Chondrocyte (in vitro differentiated cells): ENCODE data around the gene KDM4B. TPM values are rescaled to one million over a fixed set of nuclear protein-coding genes. Genes with fewer than 3 reads are reported as not detected.

Source experiments
- DNase-seq: peaks from one replicate; pipeline ENCODE4 v3.0.0; 2021; ENCODE audit warnings: mixed read lengths, low spot score
- H3K27ac Mint-ChIP-seq: one replicate; pipeline ENCODE4 v1.8.0; 2021; ENCODE audit warnings: mild to moderate bottlenecking, moderate library complexity, mixed read lengths; ENCODE audit not compliant: unreplicated experiment
- H3K27me3 Mint-ChIP-seq: 2 replicates; pipeline ENCODE4 v1.8.0; 2021; ENCODE audit warnings: low read depth, mixed read lengths
- H3K36me3 Mint-ChIP-seq: 2 replicates; pipeline ENCODE4 v1.8.0; 2021; ENCODE audit warnings: low read depth, mixed read lengths
- H3K4me1 Mint-ChIP-seq: 2 replicates; pipeline ENCODE4 v1.8.0; 2021; ENCODE audit warnings: low read depth, mild to moderate bottlenecking, mixed read lengths
- H3K4me3 Mint-ChIP-seq: one replicate; pipeline ENCODE4 v1.8.0; 2021; ENCODE audit warnings: mild to moderate bottlenecking, moderate library complexity, mixed read lengths; ENCODE audit not compliant: unreplicated experiment
- H3K9me3 Mint-ChIP-seq: 2 replicates; pipeline ENCODE4 v1.8.0; 2021; ENCODE audit warnings: low read depth, mixed read lengths
- total RNA-seq: library from RNA; stranded (reverse); gene quantifications from 3 replicates; pipeline ENCODE4 v1.2.1, GENCODE V29; 2021
- TF ChIP-seq, protein P1 (sequence below): fragments of 200-600 bp; sonication (generic); IDR thresholded peaks from 2 replicates; pipeline ENCODE4 v1.5.0; 2021; ENCODE audit warnings: antibody characterized with exemption, mild to moderate bottlenecking, moderate library complexity

The KDM4B gene
- total RNA-seq, 1 donor from 2014 or later = 52.2 TPM

DNA sequence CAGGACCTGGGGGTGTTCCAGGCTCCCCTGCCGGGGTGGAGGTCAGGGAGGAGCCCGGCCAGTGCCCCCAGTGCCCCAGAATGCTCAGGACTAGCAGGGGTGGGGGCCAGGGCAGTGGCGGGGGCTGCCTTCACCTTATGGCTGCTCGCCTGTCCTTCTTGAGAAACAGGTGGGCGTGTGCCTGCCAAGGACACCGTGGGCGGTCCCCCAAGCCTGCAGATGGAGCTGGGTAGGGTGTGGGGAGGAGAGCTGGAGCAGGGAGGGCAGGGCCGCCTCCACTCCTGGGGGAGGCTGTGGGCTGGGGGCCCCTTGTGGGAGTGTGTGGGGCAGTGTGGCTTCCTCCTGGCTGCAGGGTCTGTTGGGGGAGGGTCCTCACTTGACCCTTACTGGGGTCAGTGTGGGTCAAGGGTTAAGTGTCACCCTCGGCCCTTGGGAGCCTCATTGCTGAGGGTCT, 160.1 kb downstream of the KDM4B start:
- Mint-ChIP-seq H3K36me3 (peaks cover 3% of the 10 kb centered on the region), H3K27ac (no peak overlapping the region), H3K4me3 (no peak overlapping the region), H3K9me3 (no peaks in the 10 kb centered on the region), H3K4me1 (peaks cover 38% of the 10 kb centered on the region), H3K27me3 (no peaks in the 10 kb centered on the region)
- no peak for DNase-seq
- TF ChIP-seq, protein P1, sequence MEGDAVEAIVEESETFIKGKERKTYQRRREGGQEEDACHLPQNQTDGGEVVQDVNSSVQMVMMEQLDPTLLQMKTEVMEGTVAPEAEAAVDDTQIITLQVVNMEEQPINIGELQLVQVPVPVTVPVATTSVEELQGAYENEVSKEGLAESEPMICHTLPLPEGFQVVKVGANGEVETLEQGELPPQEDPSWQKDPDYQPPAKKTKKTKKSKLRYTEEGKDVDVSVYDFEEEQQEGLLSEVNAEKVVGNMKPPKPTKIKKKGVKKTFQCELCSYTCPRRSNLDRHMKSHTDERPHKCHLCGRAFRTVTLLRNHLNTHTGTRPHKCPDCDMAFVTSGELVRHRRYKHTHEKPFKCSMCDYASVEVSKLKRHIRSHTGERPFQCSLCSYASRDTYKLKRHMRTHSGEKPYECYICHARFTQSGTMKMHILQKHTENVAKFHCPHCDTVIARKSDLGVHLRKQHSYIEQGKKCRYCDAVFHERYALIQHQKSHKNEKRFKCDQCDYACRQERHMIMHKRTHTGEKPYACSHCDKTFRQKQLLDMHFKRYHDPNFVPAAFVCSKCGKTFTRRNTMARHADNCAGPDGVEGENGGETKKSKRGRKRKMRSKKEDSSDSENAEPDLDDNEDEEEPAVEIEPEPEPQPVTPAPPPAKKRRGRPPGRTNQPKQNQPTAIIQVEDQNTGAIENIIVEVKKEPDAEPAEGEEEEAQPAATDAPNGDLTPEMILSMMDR = no peak

DNA sequence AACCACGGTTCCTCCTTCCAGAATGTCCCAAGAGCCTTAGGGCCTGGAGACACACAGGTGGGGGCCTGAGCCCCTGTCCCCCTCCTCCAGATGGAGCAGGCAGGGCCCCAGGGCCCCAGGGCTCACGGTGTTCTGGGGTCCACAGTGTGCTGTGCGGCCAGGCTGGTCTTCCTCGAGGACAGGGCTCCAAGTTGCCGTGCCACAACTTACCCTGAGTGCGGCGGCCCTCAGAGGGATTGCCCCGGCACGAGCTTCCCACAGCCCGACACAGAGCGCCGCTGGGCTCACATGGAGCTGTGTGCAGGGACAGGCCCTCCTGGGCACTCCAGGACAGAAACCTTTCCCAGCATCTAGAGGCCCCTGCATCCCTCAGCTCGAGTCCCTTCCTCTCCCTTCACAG, 160.8 kb downstream of the KDM4B start:
- no peak overlapping the region for H3K4me3 Mint-ChIP-seq
- H3K27me3 Mint-ChIP-seq = no peaks in the 10 kb centered on the region
- DNase-seq = no peak
- peak overlapping the region; percentile 37 for H3K27ac Mint-ChIP-seq
- peaks cover 38% of the 10 kb centered on the region for H3K4me1 Mint-ChIP-seq
- no peaks in the 10 kb centered on the region for H3K9me3 Mint-ChIP-seq
- TF ChIP-seq, protein P1 = no peak
- H3K36me3 Mint-ChIP-seq = peaks cover 6% of the 10 kb centered on the region

DNA sequence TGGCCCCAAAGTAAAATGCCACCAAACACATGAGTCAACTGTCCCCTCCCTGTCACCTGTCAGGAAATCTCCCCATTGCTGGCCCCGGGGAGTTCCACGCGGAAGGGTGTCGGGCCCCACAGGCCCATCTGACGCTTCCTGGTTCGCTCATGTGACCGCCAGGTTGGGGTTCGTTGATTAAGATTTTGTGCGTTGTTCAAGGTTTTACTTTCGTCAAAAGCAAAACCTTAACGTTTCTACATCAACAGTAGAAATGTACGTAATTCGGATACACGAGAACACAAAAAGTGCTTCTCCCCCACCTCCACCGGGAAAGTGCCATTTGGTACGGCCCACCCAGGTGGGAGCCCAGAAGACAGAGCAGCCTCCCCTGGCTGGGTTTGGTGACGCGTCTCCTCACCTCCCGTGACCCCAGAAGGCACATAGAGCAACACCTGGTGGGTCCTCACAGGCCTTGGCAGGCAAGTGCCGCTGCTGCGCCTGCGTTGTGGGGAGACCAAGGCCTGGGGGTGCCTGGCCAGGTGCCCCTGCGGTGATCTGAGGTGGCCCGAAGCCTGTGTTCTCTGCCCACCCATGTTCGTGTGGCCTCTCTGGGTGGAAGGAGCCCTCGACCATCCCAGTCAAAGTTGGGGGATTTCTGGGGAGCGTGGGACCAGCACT, 161.6 kb downstream of the KDM4B start:
- TF ChIP-seq, protein P1 = no peak
- H3K36me3 Mint-ChIP-seq = peaks cover 7% of the 10 kb centered on the region
- H3K27ac Mint-ChIP-seq = no peak overlapping the region
- no peak overlapping the region for H3K4me3 Mint-ChIP-seq
- no peak for DNase-seq
- H3K4me1 Mint-ChIP-seq = peaks cover 32% of the 10 kb centered on the region
- H3K9me3 Mint-ChIP-seq = no peaks in the 10 kb centered on the region
- no peaks in the 10 kb centered on the region for H3K27me3 Mint-ChIP-seq

DNA sequence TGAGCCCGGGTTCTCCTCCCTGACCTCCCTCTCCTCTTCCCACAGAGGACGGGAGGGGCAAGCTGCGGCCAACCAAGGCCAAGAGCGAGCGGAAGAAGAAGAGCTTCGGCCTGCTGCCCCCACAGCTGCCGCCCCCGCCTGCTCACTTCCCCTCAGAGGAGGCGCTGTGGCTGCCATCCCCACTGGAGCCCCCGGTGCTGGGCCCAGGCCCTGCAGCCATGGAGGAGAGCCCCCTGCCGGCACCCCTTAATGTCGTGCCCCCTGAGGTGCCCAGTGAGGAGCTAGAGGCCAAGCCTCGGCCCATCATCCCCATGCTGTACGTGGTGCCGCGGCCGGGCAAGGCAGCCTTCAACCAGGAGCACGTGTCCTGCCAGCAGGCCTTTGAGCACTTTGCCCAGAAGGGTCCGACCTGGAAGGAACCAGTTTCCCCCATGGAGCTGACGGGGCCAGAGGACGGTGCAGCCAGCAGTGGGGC, 162.2 kb downstream of the KDM4B start:
- Mint-ChIP-seq H3K4me3 (no peak overlapping the region), H3K9me3 (no peaks in the 10 kb centered on the region), H3K27ac (no peak overlapping the region), H3K4me1 (peaks cover 26% of the 10 kb centered on the region), H3K27me3 (no peaks in the 10 kb centered on the region), H3K36me3 (peaks cover 7% of the 10 kb centered on the region)
- DNase-seq = no peak
- TF ChIP-seq, protein P1 = no peak

DNA sequence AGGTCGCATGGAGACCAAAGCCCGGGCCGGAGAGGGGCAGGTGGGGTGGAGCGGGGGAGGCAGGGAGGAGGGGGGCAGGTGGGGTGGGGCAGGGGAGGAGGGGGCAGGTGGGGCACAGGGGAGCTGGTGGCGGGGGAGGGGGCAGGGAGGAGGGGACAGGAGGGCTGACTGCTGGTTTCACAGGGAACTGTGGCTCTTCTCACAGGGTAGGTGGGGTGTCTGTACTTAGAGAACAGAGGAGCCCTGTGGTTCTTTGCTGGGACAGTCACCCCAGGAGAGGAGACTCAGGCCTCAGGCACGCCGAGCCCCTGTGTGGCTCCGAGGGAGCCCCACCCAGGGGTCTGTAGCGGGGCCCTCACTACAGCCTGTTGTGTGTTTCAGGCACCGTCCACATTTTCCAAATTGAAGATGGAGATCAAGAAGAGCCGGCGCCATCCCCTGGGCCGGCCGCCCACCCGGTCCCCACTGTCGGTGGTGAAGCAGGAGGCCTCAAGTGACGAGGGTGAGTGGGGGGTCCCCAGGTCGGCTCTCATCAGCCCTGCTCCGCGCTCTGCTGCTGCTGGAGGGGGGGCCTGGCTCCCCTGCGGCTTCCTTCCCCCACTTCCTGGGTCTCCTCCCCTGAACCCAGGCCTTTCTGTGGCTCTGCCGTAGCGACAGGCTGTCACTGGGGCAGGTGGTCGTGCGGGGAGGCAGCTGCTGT, 162.7 kb downstream of the KDM4B start:
- H3K9me3 Mint-ChIP-seq = no peaks in the 10 kb centered on the region
- no peak for DNase-seq
- TF ChIP-seq, protein P1 = no peak
- H3K27me3 Mint-ChIP-seq = no peaks in the 10 kb centered on the region
- H3K4me3 Mint-ChIP-seq = no peak overlapping the region
- peaks cover 9% of the 10 kb centered on the region for H3K36me3 Mint-ChIP-seq
- peaks cover 26% of the 10 kb centered on the region for H3K4me1 Mint-ChIP-seq
- no peak overlapping the region for H3K27ac Mint-ChIP-seq
